ENCODE measurements around the gene LIFR. TPM values are rescaled to one million over a fixed set of nuclear protein-coding genes. Genes with fewer than 3 reads are reported as not detected.

The LIFR gene
- total RNA-seq, 1 donor from 2014 or later = 21.3 TPM

DNA sequence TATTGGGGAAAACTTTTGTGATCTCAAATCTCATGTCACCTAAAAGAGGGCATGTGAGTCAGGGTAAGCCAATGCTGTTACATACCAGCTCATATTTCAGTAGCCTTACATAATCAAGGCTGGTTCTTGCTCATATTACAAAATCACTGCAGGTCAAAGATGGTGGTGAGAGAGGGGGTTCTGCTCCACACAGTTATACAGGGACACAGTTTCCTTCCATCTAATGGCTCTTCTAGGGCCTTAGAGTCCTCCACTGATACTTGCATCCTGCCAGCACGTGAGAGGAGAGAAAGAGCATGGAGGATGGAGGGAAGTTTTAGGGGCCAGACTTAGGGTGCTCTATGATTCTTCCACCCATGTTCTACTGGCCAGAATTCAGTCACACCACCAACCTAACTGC, 130.0 kb downstream of the LIFR start:
- H3K4me3 Mint-ChIP-seq = no peak overlapping the region
- no peak overlapping the region for H3K27ac Mint-ChIP-seq (ENCODE audit: unreplicated experiment)
- no peaks in the 10 kb centered on the region for H3K27me3 Mint-ChIP-seq (ENCODE audit: low read depth)
- TF ChIP-seq, protein P1, sequence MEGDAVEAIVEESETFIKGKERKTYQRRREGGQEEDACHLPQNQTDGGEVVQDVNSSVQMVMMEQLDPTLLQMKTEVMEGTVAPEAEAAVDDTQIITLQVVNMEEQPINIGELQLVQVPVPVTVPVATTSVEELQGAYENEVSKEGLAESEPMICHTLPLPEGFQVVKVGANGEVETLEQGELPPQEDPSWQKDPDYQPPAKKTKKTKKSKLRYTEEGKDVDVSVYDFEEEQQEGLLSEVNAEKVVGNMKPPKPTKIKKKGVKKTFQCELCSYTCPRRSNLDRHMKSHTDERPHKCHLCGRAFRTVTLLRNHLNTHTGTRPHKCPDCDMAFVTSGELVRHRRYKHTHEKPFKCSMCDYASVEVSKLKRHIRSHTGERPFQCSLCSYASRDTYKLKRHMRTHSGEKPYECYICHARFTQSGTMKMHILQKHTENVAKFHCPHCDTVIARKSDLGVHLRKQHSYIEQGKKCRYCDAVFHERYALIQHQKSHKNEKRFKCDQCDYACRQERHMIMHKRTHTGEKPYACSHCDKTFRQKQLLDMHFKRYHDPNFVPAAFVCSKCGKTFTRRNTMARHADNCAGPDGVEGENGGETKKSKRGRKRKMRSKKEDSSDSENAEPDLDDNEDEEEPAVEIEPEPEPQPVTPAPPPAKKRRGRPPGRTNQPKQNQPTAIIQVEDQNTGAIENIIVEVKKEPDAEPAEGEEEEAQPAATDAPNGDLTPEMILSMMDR (conservative IDR thresholded peaks at IDR 0.05) = no peak
- no peaks in the 10 kb centered on the region for H3K9me3 Mint-ChIP-seq
- no peaks in the 10 kb centered on the region for H3K36me3 Mint-ChIP-seq (ENCODE audit: low read depth)
- peaks cover 3% of the 10 kb centered on the region for H3K4me1 Mint-ChIP-seq
- DNase-seq (ENCODE audit: low read depth, low spot score) = no peak

Small RNA genes within 50 kb of the gene (microRNA-seq; reads per million reads assigned to microRNA genes)
- gene MIR3650 = not detected

Measured in neural crest cell (in vitro differentiated cells).